Measurements from ENCODE around the gene MORN1.

The MORN1 gene

DNA sequence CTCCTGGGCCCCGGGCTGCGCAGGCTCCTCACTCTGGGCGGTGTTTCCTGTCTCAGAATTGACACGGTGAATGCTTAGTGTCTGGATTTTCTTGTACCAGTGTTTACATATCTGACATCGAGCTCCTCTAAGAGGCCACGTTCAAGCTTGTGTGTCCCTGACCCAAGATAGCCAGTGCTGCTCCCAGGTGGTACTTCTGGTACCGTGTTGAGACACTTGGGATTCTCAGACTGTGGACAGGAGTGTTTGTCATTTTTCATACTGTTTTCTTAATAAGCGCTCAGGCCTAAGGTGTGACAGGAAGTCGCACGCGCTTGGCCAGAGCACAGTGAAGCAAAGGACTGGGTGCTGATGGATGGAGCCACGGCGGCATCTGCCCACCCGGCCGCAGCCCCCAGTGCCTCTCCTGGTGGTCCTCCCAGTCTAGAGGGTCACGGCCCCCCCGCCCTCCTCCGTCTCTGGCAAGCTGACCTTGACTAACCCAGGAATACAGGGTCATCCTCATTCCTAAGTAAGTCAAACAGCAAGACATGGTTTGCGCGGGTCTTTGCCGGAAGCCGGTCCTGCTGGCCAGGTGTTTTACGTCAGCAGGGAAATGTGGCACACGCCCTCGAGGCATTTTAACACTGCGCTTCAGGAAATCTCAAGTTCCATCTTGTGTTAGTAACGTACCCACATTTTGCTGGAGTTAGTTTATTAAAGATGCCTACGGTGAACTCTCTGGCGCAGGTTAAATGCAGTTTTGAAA lies 13.0 kb upstream of the MORN1 start:
- no peak for DNase-seq

DNA sequence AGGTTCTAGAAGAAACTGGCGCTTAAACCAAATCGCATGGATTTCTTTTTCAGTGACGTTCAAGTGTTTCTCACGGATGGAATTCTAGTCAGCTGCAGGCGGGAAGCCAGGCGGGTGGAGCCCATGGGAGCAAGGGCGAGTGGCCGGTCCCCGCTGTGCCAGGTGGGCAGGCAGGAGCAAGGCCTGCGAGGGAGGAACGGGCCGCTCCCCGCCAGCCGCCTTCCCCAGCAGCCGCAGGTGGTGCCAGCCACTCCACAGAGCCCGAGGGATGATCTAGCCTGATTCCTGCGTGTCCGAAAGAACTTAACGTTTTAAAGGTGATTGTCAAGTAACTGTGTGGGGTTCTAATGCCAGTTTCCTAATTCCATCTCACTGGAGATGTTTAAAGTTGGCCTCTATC lies 11.9 kb upstream of the MORN1 start:
- no peak for DNase-seq

DNA sequence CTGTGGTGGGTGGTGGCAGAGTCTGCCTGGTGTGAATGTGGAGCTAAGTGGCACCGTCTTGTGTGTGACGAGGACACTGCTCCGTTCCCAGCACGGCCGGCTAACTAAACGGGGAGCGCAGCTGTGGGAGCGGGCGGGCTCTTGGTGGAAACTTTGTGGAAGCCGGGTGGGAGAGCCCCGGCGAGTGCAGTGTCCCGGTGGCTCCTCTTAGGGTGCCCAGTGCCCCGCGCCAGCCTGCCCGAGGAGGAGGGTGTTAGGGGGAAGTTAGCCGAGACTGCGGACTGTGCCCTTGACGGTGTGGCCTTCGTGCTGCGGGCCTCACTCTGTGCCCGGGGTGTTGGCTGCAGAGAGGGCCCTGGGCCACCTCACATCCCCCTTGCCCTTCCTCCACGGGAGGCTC lies 11.1 kb upstream of the MORN1 start:
- no peak for DNase-seq

DNA sequence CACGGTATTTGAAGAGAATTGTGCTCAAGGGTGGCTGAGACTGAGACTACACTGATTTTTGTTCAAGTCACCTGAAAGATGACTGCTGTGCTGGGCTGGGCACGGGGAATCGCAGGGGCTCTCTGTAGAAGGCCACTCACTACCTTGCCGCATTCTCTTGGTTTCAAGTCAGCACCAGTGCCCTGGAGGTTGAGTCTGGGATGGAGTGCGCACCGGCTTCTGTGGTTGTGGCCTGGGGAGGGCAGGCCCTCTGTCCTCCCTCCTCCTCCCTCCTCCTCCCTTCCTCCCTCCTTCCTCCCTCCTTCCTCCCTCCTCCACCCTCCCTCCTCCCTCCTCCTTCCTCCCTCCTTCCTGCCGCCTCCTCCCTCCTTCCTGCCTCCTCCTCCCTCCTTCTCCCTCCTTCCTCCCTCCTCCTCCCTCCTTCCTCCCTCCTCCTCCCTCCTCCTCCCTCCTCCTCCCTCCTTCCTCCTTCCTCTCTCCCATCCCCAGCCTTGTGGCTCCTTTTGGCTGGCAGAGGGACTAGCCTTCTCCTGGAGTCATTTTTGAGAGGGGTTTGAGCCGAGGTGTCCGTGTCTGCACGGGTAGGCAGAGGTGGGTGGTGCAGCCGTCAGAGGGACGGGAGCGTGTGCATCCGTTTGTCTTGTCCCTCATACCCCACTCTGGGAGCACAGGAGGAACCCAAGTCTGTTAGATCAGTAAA lies 9.7 kb upstream of the MORN1 start:
- no peak for DNase-seq

DNA sequence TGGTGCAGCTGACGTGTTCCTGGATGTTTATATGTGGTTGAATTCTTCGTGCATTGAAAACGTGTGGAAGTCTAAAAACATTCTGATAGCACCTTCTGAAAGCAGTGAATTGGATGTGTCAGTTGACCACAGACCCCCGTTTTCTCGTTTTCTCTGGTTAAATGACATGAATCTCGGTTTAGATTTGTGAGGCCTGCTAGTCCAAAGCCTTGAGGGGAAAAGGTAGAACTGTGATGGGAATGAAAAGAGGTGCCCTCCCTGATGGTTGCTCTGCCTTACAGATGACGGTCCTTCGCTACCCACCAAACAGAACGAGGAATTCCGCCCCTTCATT lies 9.2 kb upstream of the MORN1 start:
- no peak for DNase-seq

- DNase-seq: no peak
Observed at GRCh38 chr1:2399890-2400575, 8.7 kb upstream of the MORN1 start.

GRCh38 chr1:2398871-2399270 lies 7.5 kb upstream of the MORN1 start:
- no peak for DNase-seq

DNA sequence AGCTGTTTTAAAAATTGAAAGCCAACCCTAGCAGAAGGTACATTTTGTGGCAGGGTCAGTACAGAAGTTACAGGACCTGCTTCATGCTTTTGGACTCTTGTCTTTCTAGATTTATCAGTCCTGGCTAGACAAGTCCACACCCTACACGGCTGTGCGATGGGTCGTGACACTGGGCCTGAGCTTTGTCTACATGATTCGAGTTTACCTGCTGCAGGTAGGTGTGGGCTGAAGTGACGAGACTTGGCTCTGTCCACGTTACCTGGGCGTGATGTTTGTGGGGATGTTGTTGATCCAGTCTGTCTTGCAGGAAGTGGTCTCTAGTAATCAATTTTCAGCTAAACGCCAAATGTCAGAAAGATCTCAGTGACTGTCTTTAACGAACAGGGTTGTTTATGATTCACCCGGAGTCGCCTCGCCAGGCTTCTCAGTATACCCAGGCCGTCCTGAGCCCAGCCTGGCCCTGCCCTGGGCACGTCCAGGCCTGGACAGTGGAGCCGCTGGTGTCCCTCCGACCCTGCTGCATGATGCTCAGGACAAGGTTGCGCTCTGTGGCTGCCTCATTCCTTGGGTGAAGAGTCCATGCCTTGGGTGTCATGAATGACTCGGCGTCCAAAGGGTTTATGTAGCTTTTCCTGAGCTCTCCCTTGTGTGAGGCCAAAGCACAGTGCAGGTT lies 5.8 kb upstream of the MORN1 start:
- no peak for DNase-seq

GRCh38 chr1:2396476-2396875 lies 5.1 kb upstream of the MORN1 start:
- no peak for DNase-seq

DNA sequence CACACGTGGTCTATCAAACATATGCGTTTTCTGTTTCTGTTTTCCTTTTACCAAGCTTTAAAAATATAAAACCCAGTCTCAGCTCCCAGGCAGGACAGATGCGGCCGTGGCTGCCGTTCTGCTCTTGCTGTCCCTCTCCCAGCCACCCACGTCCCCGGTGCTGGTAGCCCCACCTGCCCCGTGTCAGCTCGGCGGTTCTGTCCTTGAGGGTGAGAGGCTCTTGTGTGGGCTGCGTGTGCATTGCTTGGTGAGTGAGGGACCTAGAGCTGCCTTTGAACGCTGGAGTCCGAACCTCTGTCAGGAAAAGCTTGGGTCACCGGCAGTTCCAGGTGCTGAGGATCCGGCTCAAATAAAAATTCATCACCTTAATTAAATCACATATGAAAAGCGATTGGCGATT lies 4.7 kb upstream of the MORN1 start:
- no peak for DNase-seq

DNA sequence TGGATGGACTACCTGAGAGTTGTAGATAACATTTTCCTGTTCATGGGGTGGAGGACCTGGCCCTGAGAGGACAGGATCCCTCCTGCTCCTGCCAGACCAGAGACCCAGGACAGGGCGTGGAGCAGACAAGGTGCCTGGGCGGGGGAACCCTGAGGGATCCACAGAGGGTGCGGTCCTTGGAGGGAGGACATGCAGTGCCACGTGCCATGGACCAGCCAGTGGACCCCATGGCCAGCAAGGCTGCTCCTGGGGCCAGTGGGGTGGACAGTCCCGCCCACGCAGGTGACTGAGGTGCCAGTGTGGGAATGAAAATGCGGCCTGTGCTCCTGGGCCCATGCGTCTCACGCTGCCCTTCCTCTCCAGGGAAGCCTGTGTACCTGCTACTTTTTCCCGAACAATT lies 3.9 kb upstream of the MORN1 start:
- DNase-seq: no peak

DNA sequence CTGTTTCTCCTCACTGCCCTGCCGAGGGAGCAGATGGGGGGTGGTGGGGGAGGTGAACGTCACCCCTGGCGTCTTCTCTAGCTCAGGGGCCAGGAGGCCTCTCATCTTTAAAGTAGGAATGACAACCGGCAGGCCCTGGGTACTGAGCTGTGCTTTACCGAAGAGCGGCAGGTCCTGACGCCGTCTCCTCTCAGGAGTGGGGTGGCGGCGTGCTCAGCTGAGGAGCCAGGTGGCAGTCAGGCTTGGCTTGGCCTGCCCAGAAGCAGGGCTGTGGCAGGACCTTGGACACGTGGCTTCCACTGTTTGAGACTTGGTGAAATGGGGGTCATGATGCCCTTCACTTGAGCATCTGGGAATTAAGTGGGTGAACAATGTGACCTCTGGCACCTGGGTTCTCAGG lies 3.4 kb upstream of the MORN1 start:
- no peak for DNase-seq

DNA sequence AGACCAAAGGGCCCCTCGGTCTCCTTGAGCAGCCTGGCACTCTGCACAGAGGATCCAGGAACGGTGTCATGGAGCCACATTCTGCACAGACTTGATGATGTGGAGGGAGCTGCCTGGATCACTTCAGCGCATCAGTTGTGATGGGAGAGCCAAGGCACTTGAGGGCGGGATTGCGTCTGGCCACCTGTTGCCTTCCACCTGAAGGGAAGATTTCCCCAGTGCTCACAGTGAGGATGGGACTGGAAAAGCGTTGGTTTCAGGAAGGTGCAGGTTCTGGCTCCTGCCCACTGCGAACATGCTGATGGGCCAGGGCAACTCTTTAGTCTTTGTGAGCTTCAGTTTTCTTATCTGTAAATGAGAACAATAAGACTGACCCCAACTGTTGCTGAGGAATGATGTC lies 2.9 kb upstream of the MORN1 start:
- no peak for DNase-seq

GRCh38 chr1:2393471-2393877 lies 2.1 kb upstream of the MORN1 start:
- no peak for DNase-seq

DNA sequence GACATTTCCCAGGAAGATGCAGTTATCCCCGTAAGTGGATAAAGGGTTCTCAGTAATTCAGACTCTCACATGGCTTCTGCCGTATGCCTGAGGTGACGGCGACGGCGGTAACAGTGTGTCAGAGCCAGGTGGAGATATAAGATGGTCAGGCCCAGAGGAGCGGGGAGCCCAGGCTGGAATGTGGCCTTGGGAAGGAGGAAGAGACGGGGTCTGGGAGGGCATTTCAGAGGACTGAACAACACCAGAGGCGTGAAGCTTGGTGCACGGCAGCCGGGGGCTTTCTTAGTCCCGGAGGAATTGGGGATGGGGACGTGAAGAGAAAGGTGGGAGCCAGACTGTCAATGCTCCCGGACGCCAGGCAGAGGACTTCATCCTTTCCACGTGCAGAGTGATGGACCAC lies 1.3 kb upstream of the MORN1 start:
- DNase-seq: no peak

GRCh38 chr1:2391931-2392509 lies 666 bp upstream of the MORN1 start:
- no peak for DNase-seq

GRCh38 chr1:2389644-2390043 lies 1.7 kb downstream of the MORN1 start:
- no peak for DNase-seq

DNA sequence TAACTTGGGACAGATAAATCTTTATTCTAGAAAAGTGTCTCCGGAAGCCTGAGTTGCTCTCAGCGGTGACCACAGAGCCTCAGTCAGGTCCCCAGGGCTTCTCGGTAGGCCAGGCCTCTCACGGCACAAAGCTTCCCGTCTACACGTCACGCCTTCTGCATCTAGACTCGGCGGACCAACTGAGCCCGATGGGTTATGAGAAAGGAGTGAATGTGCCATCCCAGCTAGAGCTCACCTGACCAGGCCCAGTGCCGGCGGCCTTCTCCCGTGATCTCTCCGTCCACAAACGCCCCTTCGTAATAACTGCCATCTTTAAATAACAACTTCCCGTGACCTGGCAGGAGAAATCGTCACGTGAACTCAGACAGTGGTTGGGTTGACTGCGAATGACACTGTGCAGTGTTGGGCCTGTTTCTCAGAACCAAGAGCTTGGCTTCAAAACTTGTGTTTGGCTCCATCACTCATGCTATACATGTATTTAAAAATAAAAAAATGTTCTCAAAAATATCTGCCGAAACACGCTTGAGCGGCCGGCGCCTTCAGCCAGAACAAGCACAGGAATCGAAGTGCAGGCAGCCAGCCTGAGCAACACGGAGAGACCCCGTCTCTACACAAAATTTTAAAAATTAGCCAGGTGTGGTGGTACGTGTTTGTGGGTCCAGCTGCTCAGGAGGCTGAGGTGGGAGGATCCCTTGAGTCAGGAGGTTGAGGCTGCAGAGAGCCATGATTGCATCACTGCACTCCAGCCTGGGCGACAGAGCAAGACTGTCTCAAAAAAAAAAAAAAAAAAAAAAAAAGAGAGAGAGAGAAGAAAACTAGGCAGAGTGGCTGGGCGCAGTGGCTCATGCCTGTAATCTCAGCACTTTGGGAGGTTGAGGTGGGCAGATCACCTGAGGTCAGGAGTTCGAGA lies 3.1 kb downstream of the MORN1 start:
- DNase-seq: no peak

- DNase-seq: no peak
Observed at GRCh38 chr1:2386636-2387611, 4.4 kb downstream of the MORN1 start.

GRCh38 chr1:2385606-2386280 lies 5.6 kb downstream of the MORN1 start:
- no peak for DNase-seq
